ENCODE data around the gene NSUN7.

Gene NSUN7

DNA sequence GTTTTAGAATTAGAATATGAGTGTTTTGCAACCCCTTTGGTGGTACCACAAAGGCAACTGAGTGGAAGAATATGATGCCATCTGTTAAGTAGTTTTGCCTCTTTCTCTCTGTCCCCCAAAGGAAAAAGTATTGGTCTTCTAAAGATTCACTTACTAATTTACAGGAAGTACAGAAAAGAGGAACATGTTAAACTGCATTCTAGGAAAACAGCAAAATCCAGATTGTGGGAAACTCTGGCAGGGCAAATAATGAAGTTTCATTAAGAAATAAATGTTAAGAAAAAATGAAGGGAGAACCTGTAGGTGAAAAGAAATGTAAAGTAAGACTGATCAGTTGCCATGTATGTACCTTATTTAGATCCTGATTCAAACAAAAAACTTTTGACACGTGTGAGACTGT, 39.3 kb downstream of the NSUN7 start:
- no peak overlapping the region for H3K27ac Mint-ChIP-seq
- H3K4me1 Mint-ChIP-seq = no peaks in the 10 kb centered on the region
- peaks cover 2% of the 10 kb centered on the region for H3K36me3 Mint-ChIP-seq (ENCODE audit: low read depth)
- H3K9me3 Mint-ChIP-seq = peaks cover 5% of the 10 kb centered on the region
- no peak overlapping the region for H3K4me3 Mint-ChIP-seq
- TF ChIP-seq CTCF (IDR thresholded peaks at IDR 0.05; ENCODE audit: unreplicated experiment in 3 of 3) = no peak
- H3K27me3 Mint-ChIP-seq (ENCODE audit: low read depth) = no peaks in the 10 kb centered on the region

DNA sequence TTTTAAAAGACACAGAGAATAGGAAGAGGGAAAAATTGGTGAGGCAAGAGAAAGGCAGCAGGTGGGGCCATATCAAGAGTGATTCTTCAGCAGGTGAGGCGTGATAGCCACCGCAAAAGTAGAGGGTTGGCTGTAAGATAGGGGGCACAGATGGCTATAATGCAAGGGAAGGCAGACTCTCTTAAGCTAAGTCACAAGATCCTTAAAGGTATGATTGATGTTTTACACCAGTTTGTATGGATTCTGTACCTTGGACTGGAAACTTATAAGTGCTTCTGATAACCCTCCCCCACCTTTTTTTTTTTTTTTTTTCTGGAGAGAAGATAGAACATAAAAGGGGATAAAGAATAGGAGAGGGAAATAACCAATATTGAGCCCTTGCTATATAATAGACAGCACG, 40.0 kb downstream of the NSUN7 start:
- no peak for TF ChIP-seq CTCF (IDR thresholded peaks at IDR 0.05; ENCODE audit: unreplicated experiment in 3 of 3)
- Mint-ChIP-seq H3K27ac (no peak overlapping the region), H3K9me3 (peaks cover 2% of the 10 kb centered on the region), H3K4me1 (no peaks in the 10 kb centered on the region), H3K4me3 (no peak overlapping the region), H3K27me3 (ENCODE audit: low read depth) (no peaks in the 10 kb centered on the region), H3K36me3 (ENCODE audit: low read depth) (no peaks in the 10 kb centered on the region)

DNA sequence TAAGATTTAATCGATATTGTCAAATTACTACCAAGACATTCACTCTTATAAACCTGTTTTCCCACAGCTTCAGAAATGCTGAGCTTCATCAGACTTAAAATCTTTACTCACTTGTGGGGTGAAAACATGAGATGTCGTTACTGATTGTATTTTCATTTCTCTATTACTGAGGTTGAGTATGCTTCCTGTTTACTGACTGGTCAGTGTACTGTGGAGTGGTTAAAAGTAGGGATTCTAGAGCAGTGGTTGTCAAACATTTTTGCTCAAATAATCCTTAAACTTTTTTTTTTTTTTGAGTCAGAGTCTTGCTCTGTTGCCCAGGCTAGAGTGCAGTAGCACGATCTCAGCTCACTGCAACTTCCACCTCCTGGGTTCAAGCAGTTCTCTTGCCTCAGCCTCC, 50.3 kb downstream of the NSUN7 start:
- Mint-ChIP-seq H3K9me3 (no peaks in the 10 kb centered on the region), H3K36me3 (ENCODE audit: low read depth) (no peaks in the 10 kb centered on the region), H3K4me1 (no peaks in the 10 kb centered on the region), H3K4me3 (no peak overlapping the region), H3K27ac (no peak overlapping the region), H3K27me3 (ENCODE audit: low read depth) (no peaks in the 10 kb centered on the region)
- no peak for TF ChIP-seq CTCF (IDR thresholded peaks at IDR 0.05; ENCODE audit: unreplicated experiment in 3 of 3)

DNA sequence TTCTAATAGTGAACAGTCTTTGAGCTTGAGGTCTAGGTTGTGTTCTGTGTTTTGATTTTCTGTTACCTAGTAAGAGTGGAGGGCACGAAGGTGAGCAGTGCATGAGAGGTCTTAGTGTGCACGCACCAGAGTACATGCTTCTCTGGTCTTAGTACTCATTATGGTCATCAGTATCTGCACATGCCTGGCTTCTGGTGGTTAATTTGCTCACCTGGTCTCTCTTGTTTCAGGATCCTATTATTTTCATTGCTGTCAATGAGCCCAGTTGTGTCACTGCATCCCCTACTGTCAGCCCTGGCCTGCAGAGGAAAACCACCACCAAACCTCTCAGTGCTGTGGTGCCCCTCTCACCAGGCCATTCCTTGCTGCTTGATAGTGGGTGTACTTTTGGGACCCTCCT, 54.8 kb downstream of the NSUN7 start:
- TF ChIP-seq CTCF (IDR thresholded peaks at IDR 0.05; ENCODE audit: unreplicated experiment in 3 of 3) = no peak
- Mint-ChIP-seq H3K9me3 (no peaks in the 10 kb centered on the region), H3K36me3 (ENCODE audit: low read depth) (peaks cover 4% of the 10 kb centered on the region), H3K4me1 (no peaks in the 10 kb centered on the region), H3K4me3 (no peak overlapping the region), H3K27ac (no peak overlapping the region), H3K27me3 (ENCODE audit: low read depth) (no peaks in the 10 kb centered on the region)

GRCh38 chr4:40808926-40809457, 59.2 kb downstream of the NSUN7 start:
- H3K4me3 Mint-ChIP-seq = no peak overlapping the region
- no peaks in the 10 kb centered on the region for H3K27me3 Mint-ChIP-seq (ENCODE audit: low read depth)

More at GRCh38 chr4:40808926-40809457, 59.2 kb downstream of the NSUN7 start:
- H3K27ac Mint-ChIP-seq = no peak overlapping the region
- no peaks in the 10 kb centered on the region for H3K9me3 Mint-ChIP-seq
- TF ChIP-seq CTCF (IDR thresholded peaks at IDR 0.05; ENCODE audit: unreplicated experiment in 3 of 3) = no peak
- H3K36me3 Mint-ChIP-seq (ENCODE audit: low read depth) = peaks cover 20% of the 10 kb centered on the region
- no peaks in the 10 kb centered on the region for H3K4me1 Mint-ChIP-seq
